HG03175 (cell line): Measurements from ENCODE around the gene SPIRE1.
"Not testable (repeated sequence)": the region's sequence is repeated elsewhere in the genome, so short reads cannot be mapped to it uniquely, and the experiment has no call there.

ENCODE experiments used
- ATAC-seq: cut with Tn5 transposase; IDR thresholded peaks from one replicate; pipeline ENCODE4 v1.9.1; 2021; ENCODE audit warnings: mild to moderate bottlenecking, moderate library complexity; ENCODE audit not compliant: unreplicated experiment

The SPIRE1 gene

DNA sequence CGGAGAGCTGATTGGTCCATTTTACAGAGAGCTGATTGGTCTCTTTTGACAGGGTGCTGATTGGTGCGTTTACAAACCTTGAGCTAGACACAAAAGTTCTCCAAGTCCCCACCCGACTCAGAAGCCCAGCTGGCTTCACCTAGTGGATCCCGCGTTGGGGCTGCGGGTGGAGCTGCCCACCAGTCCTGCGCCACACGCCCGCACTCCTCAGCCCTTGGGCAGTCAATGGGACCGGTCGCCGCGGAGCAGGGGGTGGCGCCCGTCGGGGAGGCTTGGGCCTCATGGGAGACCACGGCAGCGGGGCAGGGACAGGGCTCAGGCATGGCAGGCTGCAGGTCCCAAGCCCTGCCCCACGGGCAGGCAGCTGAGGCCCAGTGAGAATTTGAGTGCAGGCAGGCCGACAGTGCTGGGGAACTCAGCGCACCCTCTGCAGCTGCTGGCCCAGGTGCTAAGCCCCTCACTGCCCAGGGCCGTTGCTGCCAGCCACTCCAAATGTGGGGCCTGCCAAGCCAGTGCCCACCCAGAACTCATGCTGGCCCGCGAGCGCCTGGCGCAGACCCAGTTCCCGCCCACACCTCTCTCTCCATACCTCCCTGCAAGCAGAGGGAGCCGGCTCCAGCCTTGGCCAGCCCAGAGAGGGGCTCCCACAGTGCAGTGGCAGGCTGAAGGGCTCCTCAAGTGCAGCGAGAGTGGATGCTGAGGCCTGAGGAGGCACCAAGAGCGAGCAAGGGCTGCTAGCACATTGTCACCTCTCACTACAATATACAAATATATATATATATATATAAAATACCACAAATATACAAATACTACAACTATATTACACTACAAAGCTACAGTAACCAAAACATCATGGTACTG, 100.7 kb downstream of the SPIRE1 start:
- no peak for ATAC-seq

DNA sequence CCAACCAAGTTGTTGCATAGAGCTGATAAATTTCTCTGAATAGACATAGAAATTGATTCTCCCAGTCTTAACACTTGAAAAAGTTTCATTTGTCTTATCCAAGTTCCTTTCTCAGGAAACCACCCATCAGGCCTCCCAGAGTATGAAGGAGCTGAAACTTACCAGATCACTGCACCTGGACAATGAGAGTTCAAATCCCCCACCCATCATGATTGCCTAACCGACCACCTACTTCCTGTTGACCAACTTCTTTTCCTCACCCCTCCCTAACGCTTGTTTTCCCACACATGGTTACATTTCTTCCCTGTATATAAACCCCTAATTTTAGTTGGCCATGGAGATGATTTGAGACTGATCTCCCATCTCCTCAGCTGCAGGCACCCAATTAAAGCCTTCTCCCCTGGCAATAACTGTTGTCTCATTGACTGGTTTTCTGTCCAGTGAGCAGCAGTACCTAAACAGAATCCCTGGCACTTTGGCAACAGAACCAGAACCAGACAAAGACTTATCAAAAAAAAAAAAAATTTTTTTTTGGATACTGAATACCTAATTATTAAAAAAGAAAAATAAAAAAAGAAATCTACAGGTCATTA, 103.0 kb downstream of the SPIRE1 start:
- ATAC-seq = no peak

DNA sequence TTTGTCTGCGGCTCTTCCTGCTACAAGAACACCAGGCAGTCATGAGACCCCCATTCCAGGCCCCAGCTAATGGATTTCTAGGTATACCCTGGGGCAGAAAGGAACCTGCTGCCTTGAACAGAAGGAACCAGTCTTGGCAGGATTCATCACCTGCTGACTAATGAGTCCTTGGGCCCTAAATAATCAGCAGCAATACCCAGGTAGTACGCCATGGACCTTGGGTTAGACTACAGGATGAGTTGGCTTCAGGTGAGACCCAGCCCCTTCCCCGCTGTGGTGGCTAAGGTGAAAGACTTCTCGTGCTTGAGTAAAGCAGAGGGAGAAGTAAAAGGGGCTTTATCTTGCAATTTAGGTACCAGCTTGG, 105.0 kb downstream of the SPIRE1 start:
- no peak for ATAC-seq

- ATAC-seq = not testable (repeated sequence)
These were observed 105.7 kb downstream of the SPIRE1 start for GRCh38 chr18:12551943-12552878.

DNA sequence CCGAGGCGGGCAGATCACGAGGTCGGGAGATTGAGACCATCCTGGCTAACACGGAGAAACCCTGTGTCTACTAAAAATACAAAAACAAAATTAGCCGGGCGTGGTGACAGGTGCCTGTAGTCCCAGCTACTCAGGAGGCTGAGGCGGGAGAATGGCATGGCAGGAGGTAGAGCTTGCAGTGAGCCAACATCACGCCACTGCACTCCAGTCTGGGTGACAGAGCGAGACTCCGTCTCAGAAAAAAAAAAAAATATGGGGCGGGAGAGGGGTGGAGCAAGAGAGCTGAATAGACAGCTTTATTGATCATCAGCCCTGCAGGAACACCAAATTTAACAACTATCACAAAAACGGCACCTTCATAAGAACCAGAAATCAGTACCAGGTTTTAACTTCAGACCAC, 106.4 kb downstream of the SPIRE1 start:
- not testable (repeated sequence) for ATAC-seq

- no peak for ATAC-seq
These were observed 114.2 kb downstream of the SPIRE1 start for GRCh38 chr18:12543697-12544096.

DNA sequence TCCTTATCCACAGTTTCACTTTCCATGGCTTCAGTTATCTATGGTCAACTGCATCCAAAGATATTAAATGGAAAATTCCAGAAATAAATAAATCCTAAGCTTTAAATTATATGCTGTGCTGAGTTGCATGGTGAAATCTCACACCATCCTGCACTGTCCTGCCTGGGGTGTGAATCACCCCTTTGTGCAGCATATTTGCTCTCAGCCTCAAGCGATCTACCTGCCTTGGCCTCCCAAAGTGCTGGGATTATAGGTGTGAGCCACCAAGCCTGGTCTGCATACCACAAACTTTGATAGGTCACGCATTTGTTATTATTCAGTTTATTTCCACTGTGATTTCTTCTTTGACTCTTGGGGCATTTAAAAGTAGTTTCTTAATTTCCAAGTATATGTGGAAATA, 117.2 kb downstream of the SPIRE1 start:
- ATAC-seq = no peak

GRCh38 chr18:12539158-12539557, 118.7 kb downstream of the SPIRE1 start:
- not testable (repeated sequence) for ATAC-seq

DNA sequence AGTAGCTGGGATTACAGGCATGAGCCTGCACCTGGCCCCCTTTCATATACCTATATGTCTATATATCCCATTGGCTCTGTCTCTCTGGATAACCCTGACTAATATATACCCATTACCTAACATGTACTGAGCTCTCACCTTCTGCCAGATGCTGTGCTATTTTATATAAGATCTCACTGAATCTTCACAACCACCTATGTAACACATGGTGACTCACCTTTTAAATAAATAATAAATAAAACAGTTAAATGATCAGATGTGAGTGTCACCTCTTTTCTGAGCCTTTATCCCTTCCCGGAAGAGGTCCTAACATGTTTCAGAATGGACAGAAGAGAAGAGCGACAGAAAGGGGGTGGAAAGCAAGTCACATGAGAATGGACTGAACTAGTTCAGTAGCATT, 123.1 kb downstream of the SPIRE1 start:
- no peak for ATAC-seq

DNA sequence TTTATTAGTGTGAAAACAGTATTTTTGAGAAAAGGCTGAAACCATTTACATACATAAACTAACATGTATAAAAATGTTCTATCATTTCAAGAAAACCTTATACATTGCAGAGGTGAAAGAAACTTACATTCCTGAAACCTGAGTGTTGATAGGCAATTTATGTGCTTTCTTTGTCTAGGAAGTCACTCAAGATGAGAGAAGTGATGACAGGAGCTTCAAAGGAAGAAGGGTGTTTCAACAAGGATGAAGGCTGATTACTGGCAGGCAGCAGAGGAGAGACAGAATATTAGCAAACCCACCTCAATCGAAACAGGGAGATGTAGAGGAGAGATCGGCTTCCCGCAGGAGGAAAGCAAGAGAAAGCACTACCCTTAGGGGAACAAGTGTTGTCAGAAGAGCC, 125.2 kb downstream of the SPIRE1 start:
- ATAC-seq = no peak

- ATAC-seq = no peak
These were observed 126.2 kb downstream of the SPIRE1 start for GRCh38 chr18:12531749-12532148.

GRCh38 chr18:12520442-12520992, 137.4 kb downstream of the SPIRE1 start:
- ATAC-seq = no peak

DNA sequence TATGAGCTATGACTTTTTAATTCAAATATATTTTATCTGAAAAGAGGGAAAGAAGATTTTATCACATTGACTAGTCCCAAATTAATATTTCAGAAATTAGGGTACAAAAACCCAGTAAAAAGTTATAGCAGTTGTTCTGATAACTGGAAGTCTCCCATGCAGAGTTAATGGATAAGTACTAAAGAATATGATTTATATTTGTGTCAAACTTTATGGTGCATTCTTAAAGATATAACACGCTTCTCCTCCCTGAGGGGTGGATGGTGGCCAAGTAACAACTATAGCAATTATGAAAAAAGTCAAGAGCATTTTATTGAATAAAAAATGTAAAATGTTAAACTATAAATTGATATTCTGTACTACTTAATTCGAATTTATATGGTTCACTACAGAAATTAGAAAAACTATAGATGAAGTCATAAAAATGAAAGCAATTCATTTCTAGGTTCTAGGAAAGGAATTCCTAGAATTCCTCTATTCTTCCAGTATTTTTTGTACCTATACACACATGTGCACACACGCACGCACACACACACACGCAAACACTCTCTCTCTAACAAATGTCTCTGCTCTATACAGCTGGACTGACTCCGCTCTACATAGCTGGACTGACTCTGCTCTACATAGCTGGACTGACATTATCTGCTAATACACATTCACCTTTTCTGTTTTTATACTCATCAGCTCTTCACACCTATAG, 138.9 kb downstream of the SPIRE1 start:
- no peak for ATAC-seq

DNA sequence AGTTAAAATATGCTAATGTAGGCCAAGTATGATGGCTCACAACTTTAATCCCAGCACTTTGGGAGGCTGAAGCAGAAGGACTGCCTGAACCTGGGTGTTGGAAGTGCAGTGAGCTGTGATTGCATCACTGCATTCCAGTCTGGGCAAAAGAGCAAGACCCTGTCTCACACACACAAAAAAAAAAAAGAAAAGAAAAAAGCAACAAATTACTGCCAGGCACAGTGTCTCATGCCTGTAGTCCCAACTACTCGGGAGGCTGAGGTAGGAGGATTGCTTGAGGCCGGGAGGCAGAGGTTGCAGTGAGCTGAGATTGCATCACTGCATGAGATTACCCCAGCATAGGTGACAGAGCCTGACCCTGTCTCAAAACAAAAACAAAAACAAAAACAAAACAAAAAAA, 139.6 kb downstream of the SPIRE1 start:
- ATAC-seq = no peak

DNA sequence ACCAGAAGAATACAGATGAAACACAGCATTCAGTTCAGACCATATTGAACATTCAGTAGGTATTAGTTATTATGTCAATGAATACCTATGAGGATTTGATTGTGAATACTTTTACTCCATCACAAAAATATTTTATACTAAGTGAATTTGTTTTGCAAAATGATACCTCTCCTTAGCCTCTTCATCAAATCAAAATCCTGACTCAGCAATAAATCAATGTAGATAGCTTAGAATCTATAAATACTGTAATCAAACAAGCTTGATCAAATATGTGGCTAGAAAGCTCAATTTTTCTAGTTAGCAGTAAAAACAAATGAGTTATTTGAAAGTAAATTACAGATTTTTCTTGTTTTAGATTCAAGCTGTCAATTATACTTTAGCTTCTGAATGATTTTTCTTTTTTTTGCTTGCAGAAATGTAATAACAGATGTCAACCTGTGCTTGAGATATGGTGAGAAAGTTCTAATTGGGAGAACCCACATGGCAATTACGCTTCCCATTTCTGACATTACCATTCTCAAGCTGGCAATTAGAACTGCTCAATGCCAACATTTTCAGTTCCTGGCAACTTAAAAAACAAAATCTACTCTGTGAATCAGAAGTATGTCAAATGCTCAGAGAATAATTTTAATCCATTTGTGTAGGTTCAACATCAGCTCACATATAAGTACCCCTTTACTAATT, 140.6 kb downstream of the SPIRE1 start:
- ATAC-seq = no peak

GRCh38 chr18:12516049-12516630, 141.8 kb downstream of the SPIRE1 start:
- no peak for ATAC-seq

DNA sequence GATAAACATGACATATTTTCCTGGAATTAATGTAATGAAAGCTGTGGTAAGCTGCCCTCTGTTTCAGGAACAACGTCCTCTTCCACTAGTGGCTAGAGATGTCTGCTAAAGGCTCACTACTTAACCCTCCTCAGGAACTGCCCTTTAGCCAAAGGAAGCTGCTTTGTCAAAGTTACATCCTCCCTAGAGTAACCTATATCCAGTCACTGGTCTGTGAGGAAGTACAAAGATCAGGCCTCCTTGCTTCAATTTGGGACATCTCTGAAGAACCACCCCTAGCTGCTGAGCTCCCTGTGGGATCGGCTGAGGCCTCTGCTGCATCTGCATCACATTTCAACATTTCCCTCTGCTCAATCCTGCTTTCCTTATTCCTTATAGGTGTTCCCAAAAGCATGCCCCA, 142.4 kb downstream of the SPIRE1 start:
- no peak for ATAC-seq

GRCh38 chr18:12507007-12507406, 150.9 kb downstream of the SPIRE1 start:
- no peak for ATAC-seq

- no peak for ATAC-seq
These were observed 156.9 kb downstream of the SPIRE1 start for GRCh38 chr18:12500986-12501385.

DNA sequence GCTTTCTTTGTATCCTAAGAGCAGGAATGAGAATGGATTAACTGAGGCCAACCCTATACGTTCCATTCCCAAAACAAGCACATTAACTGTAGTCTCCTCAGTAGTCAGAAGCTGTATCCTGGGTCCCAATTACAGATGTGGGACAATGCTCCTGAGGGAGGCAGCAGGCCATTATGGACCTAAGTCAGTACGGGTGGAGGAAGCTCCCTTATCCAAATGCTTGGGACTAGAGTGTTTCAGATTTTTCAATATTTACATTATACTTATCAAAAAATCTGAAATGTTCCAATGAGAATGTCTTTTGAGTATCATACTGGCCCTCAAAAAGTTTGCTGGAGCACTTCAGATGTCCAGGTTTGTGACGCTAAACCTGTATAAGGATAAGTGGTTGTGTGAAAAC, 160.1 kb downstream of the SPIRE1 start:
- ATAC-seq = no peak
